ENCODE data around the gene PSMD6.

The PSMD6 gene

GRCh38 chr3:63980019-63980418 lies 43.3 kb downstream of the PSMD6 start:
- H3K9me2 ChIP-seq (replicated peaks; ENCODE audit: low read depth, low read length), result no peaks in the 10 kb centered on the region
- no peak overlapping the region for H3K9ac ChIP-seq (ENCODE audit: low read depth, low read length, poor library complexity, severe bottlenecking)
- H3K4me3 ChIP-seq (ENCODE audit: low read length, poor library complexity, severe bottlenecking), result no peak overlapping the region
- no peaks in the 10 kb centered on the region for H3K9me3 ChIP-seq (ENCODE audit: insufficient read depth, low read depth, low read length)
- peaks cover 31% of the 10 kb centered on the region for H3K4me1 ChIP-seq (ENCODE audit: insufficient read depth, low read length, poor library complexity, severe bottlenecking)
- H3K79me2 ChIP-seq (ENCODE audit: insufficient read depth, low read length), result peaks cover 53% of the 10 kb centered on the region
- peaks cover 48% of the 10 kb centered on the region for H3K36me3 ChIP-seq (ENCODE audit: insufficient read depth, low read length)
- H3K4me2 ChIP-seq (ENCODE audit: low read depth, low read length, poor library complexity, severe bottlenecking), result peak overlapping the region; percentile 61
- TF ChIP-seq EZH2phosphoT487 (IDR thresholded peaks at IDR 0.05; ENCODE audit: borderline replicate concordance) (no peak), CTCF (conservative IDR thresholded peaks at IDR 0.05; ENCODE audit: low read length) (no peak)
- H3K27me3 ChIP-seq (ENCODE audit: insufficient read depth, low read length, poor library complexity, severe bottlenecking), result no peaks in the 10 kb centered on the region
- no peak overlapping the region for H2AFZ ChIP-seq (ENCODE audit: low read length)
- H3F3A ChIP-seq (ENCODE audit: low read depth), result no peaks in the 10 kb centered on the region
- peaks cover 80% of the 10 kb centered on the region for H4K20me1 ChIP-seq (ENCODE audit: insufficient read depth, low read length, poor library complexity, severe bottlenecking)

- Histone ChIP-seq H3K4me1 (ENCODE audit: insufficient read depth, low read length, poor library complexity, severe bottlenecking) (peaks cover 33% of the 10 kb centered on the region), H3K9me3 (ENCODE audit: insufficient read depth, low read depth, low read length) (no peaks in the 10 kb centered on the region), H3F3A (ENCODE audit: low read depth) (no peaks in the 10 kb centered on the region), H3K27me3 (ENCODE audit: insufficient read depth, low read length, poor library complexity, severe bottlenecking) (no peaks in the 10 kb centered on the region), H4K20me1 (ENCODE audit: insufficient read depth, low read length, poor library complexity, severe bottlenecking) (peaks cover 87% of the 10 kb centered on the region), H3K9ac (ENCODE audit: low read depth, low read length, poor library complexity, severe bottlenecking) (no peak overlapping the region), H3K36me3 (ENCODE audit: insufficient read depth, low read length) (peaks cover 42% of the 10 kb centered on the region), H3K9me2 (replicated peaks; ENCODE audit: low read depth, low read length) (no peaks in the 10 kb centered on the region), H3K4me3 (ENCODE audit: low read length, poor library complexity, severe bottlenecking) (peak overlapping the region; percentile 42), H3K4me2 (ENCODE audit: low read depth, low read length, poor library complexity, severe bottlenecking) (peak overlapping the region; percentile 61), H3K79me2 (ENCODE audit: insufficient read depth, low read length) (peaks cover 61% of the 10 kb centered on the region), H2AFZ (ENCODE audit: low read length) (no peak overlapping the region)
- no peak for TF ChIP-seq EZH2phosphoT487 (IDR thresholded peaks at IDR 0.05; ENCODE audit: borderline replicate concordance)
- no peak for TF ChIP-seq CTCF (conservative IDR thresholded peaks at IDR 0.05; ENCODE audit: low read length)
These were observed 44.0 kb downstream of the PSMD6 start for GRCh38 chr3:63979093-63979885.

GRCh38 chr3:63977893-63978292 lies 45.4 kb downstream of the PSMD6 start:
- H4K20me1 ChIP-seq (ENCODE audit: insufficient read depth, low read length, poor library complexity, severe bottlenecking), result peaks cover 85% of the 10 kb centered on the region
- no peak overlapping the region for H3K4me2 ChIP-seq (ENCODE audit: low read depth, low read length, poor library complexity, severe bottlenecking)
- TF ChIP-seq CTCF (conservative IDR thresholded peaks at IDR 0.05; ENCODE audit: low read length), result no peak
- no peak for TF ChIP-seq EZH2phosphoT487 (IDR thresholded peaks at IDR 0.05; ENCODE audit: borderline replicate concordance)
- H3K79me2 ChIP-seq (ENCODE audit: insufficient read depth, low read length), result peaks cover 75% of the 10 kb centered on the region
- H3K36me3 ChIP-seq (ENCODE audit: insufficient read depth, low read length), result peaks cover 43% of the 10 kb centered on the region
- H3K4me1 ChIP-seq (ENCODE audit: insufficient read depth, low read length, poor library complexity, severe bottlenecking), result peaks cover 34% of the 10 kb centered on the region
- no peak overlapping the region for H3K9ac ChIP-seq (ENCODE audit: low read depth, low read length, poor library complexity, severe bottlenecking)
- H3K9me3 ChIP-seq (ENCODE audit: insufficient read depth, low read depth, low read length), result no peaks in the 10 kb centered on the region
- no peaks in the 10 kb centered on the region for H3F3A ChIP-seq (ENCODE audit: low read depth)
- no peak overlapping the region for H2AFZ ChIP-seq (ENCODE audit: low read length)
- H3K9me2 ChIP-seq (replicated peaks; ENCODE audit: low read depth, low read length), result no peaks in the 10 kb centered on the region
- H3K4me3 ChIP-seq (ENCODE audit: low read length, poor library complexity, severe bottlenecking), result no peak overlapping the region
- H3K27me3 ChIP-seq (ENCODE audit: insufficient read depth, low read length, poor library complexity, severe bottlenecking), result no peaks in the 10 kb centered on the region
